HG03159 (cell line): ENCODE measurements around the gene HOXC12.

ENCODE experiments used
- ATAC-seq: cut with Tn5 transposase; IDR thresholded peaks from one replicate; pipeline ENCODE4 v1.9.1; 2021; ENCODE audit warnings: mild to moderate bottlenecking, moderate library complexity; ENCODE audit not compliant: unreplicated experiment

The HOXC12 gene

GRCh38 chr12:53939141-53940108 is 15.3 kb upstream of the HOXC12 start:
- ATAC-seq = no peak

- no peak for ATAC-seq
These were observed 14.2 kb upstream of the HOXC12 start for GRCh38 chr12:53940443-53941014.

GRCh38 chr12:53941187-53941586 is 13.5 kb upstream of the HOXC12 start:
- ATAC-seq = no peak

- no peak for ATAC-seq
These were observed 13.0 kb upstream of the HOXC12 start for GRCh38 chr12:53941750-53942149.

- no peak for ATAC-seq
These were observed 12.2 kb upstream of the HOXC12 start for GRCh38 chr12:53942467-53942997.

- ATAC-seq = no peak
These were observed 10.5 kb upstream of the HOXC12 start for GRCh38 chr12:53944209-53944608.

GRCh38 chr12:53944907-53945847 is 9.5 kb upstream of the HOXC12 start:
- no peak for ATAC-seq

- ATAC-seq = no peak
These were observed 7.0 kb upstream of the HOXC12 start for GRCh38 chr12:53947743-53948142.

- no peak for ATAC-seq
These were observed 5.8 kb upstream of the HOXC12 start for GRCh38 chr12:53948650-53949593.

- no peak for ATAC-seq
These were observed 4.9 kb upstream of the HOXC12 start for GRCh38 chr12:53949631-53950436.

- ATAC-seq = no peak
These were observed 4.3 kb upstream of the HOXC12 start for GRCh38 chr12:53950437-53950773.

- ATAC-seq = no peak
These were observed 3.7 kb upstream of the HOXC12 start for GRCh38 chr12:53950789-53951576.

GRCh38 chr12:53951577-53952334 is 2.9 kb upstream of the HOXC12 start:
- ATAC-seq = no peak

GRCh38 chr12:53952335-53952694 is 2.4 kb upstream of the HOXC12 start:
- no peak for ATAC-seq

- ATAC-seq = no peak
These were observed 1.6 kb upstream of the HOXC12 start for GRCh38 chr12:53952871-53953734.

GRCh38 chr12:53953831-53954693 is 641 bp upstream of the HOXC12 start:
- ATAC-seq = no peak
